Measurements from ENCODE around the gene KLC3. TPM values are rescaled to one million over a fixed set of nuclear protein-coding genes. Genes with fewer than 3 reads are reported as not detected.
A peak's percentile ranks its signal among the peaks of the same experiment; 100 is the strongest.

Gene KLC3
- total RNA-seq, 4 donors from 2014 or later = 17.3 to 32.2 (median 27.0) TPM

GRCh38 chr19:45400192-45400591, 59.6 kb downstream of the KLC3 start:
- TF ChIP-seq CTCF (IDR thresholded peaks at IDR 0.05) = no peak
- no peak for TF ChIP-seq POLR2A (IDR thresholded peaks at IDR 0.05)
- DNase-seq = no peak

More at GRCh38 chr19:45400192-45400591, 59.6 kb downstream of the KLC3 start:
- intact Hi-C loops (cut with DNase I) = no loop called here
- no peaks in the 10 kb centered on the region for H3K9me3 ChIP-seq
- H3K36me3 ChIP-seq = peaks cover 3 to 58% (median 14%) of the 10 kb centered on the region in 3 donors
- H3K4me1 ChIP-seq = peaks cover 17 to 77% (median 20%) of the 10 kb centered on the region in 3 donors
- peaks cover 0 to 54% (median 2%) of the 10 kb centered on the region in 4 donors for H3K27me3 ChIP-seq
- H3K27ac ChIP-seq = peak overlapping the region; percentile 49 to 80 (median 62)
- 20 to 89% methylated on average over 4 to 5 of the region's 6 CpGs for WGBS, 2 donors
- H3K4me3 ChIP-seq = no peak overlapping the region

Other genes with a start within 250 kb of the KLC3 start
- gene PPP1R37, start 247.6 kb upstream of the KLC3 start, total RNA-seq = 10 to 100 TPM; 25.1 to 35.5 (median 30.8) TPM
- gene NKPD1, start 179.8 kb upstream of the KLC3 start, total RNA-seq = 1 to 10 TPM; 1.1 to 4.2 (median 2.9) TPM
- 10 to 100 TPM in 3 of 4 donors, 1 to 10 TPM in 1; 5.4 to 27.8 (median 18.0) TPM for gene TRAPPC6A, start 162.5 kb upstream of the KLC3 start, total RNA-seq
- gene BLOC1S3, start 162.0 kb upstream of the KLC3 start, total RNA-seq = 10 to 100 TPM in 2 of 4 donors, 1 to 10 TPM in 2; 7.9 to 18.4 (median 10.4) TPM
- 1 to 10 TPM in 1 of 4 donors, under 1 TPM in 3; 0.29 to 1.5 (median 0.80) TPM for gene EXOC3L2, start 95.3 kb upstream of the KLC3 start, total RNA-seq
- 10 to 100 TPM in 3 of 4 donors, 1 to 10 TPM in 1; 6.4 to 19.6 (median 14.9) TPM for gene MARK4, start 89.5 kb upstream of the KLC3 start, total RNA-seq
- not detected for gene CKM, start 17.9 kb upstream of the KLC3 start, total RNA-seq
- 1 to 10 TPM; 6.6 to 8.8 (median 7.2) TPM for gene ERCC2, start 29.8 kb downstream of the KLC3 start, total RNA-seq
- gene PPP1R13L, start 64.3 kb downstream of the KLC3 start, total RNA-seq = 100 to 1,000 TPM in 2 of 4 donors, 10 to 100 TPM in 2; 53.1 to 166 (median 87.8) TPM
- gene POLR1G, start 65.9 kb downstream of the KLC3 start, total RNA-seq = 10 to 100 TPM in 1 of 4 donors, 1 to 10 TPM in 3; 7.3 to 12.4 (median 9.8) TPM
- 10 to 100 TPM; 27.7 to 80.9 (median 48.5) TPM for gene ERCC1, start 83.2 kb downstream of the KLC3 start, total RNA-seq
- 1 to 10 TPM; 1.7 to 4.6 (median 2.5) TPM for gene FOSB, start 127.2 kb downstream of the KLC3 start, total RNA-seq
- gene RTN2, start 156.3 kb downstream of the KLC3 start, total RNA-seq = 1 to 10 TPM; 1.9 to 7.2 (median 4.2) TPM
- gene PPM1N, start 157.7 kb downstream of the KLC3 start, total RNA-seq = 1 to 10 TPM; 1.8 to 6.7 (median 4.0) TPM
- gene VASP, start 166.7 kb downstream of the KLC3 start, total RNA-seq = 10 to 100 TPM; 39.2 to 82.9 (median 52.7) TPM
- 10 to 100 TPM in 2 of 4 donors, 1 to 10 TPM in 2; 4.7 to 12.4 (median 10.1) TPM for gene OPA3, start 244.1 kb downstream of the KLC3 start, total RNA-seq

Measured in esophagus squamous epithelium (tissue), 5 donors.